H9 (cell line): ENCODE measurements around the gene ZNF407. TPM values are rescaled to one million over a fixed set of nuclear protein-coding genes. Genes with fewer than 3 reads are reported as not detected.

Source experiments
- DNase-seq: peaks from one replicate; pipeline ENCODE4 v3.0.0-alpha.2; 2017
- H2AFZ ChIP-seq: one replicate; pipeline ENCODE4 v1.6.1; 2013; ENCODE audit warnings: mild to moderate bottlenecking, low read length, control low read depth, moderate library complexity
- H2AK5ac ChIP-seq: 2 replicates; pipeline ENCODE4 v1.6.1; 2013; ENCODE audit warnings: low read length, control low read depth, mixed read lengths; ENCODE audit not compliant: insufficient read length
- H2BK120ac ChIP-seq: one replicate; pipeline ENCODE4 v1.6.1; 2013; ENCODE audit warnings: low read depth, mild to moderate bottlenecking, low read length, control low read depth, inconsistent platforms; ENCODE audit not compliant: poor library complexity, severe bottlenecking
- H2BK12ac ChIP-seq: 2 replicates; pipeline ENCODE4 v1.6.1; 2013; ENCODE audit warnings: low read length, control low read depth, mixed read lengths, low read depth; ENCODE audit not compliant: insufficient read length
- H2BK15ac ChIP-seq: 2 replicates; pipeline ENCODE4 v1.6.1; 2013; ENCODE audit warnings: low read depth, low read length, control low read depth
- H2BK20ac ChIP-seq: one replicate; pipeline ENCODE4 v1.6.1; 2013; ENCODE audit warnings: low read depth, mild to moderate bottlenecking, low read length, control low read depth, inconsistent platforms; ENCODE audit not compliant: poor library complexity, severe bottlenecking
- H2BK5ac ChIP-seq: 2 replicates; pipeline ENCODE4 v1.6.1; 2013; ENCODE audit warnings: low read length, control low read depth, mixed read lengths; ENCODE audit not compliant: insufficient read length
- H3K14ac ChIP-seq: 2 replicates; pipeline ENCODE4 v1.6.1; 2013; ENCODE audit warnings: low read length, control low read depth; ENCODE audit not compliant: insufficient read depth
- H3K18ac ChIP-seq: 2 replicates; pipeline ENCODE4 v1.6.1; 2013; ENCODE audit warnings: low read depth, mild to moderate bottlenecking, mixed read lengths, low read length, control low read depth; ENCODE audit not compliant: insufficient read length
- H3K23ac ChIP-seq: 2 replicates; pipeline ENCODE4 v1.6.1; 2013; ENCODE audit warnings: low read length, control low read depth, mixed read lengths, low read depth; ENCODE audit not compliant: insufficient read length
- H3K23me2 ChIP-seq: 2 replicates; pipeline ENCODE4 v1.6.1; 2013; ENCODE audit warnings: low read depth, mild to moderate bottlenecking, mixed read lengths, low read length, control low read depth; ENCODE audit not compliant: insufficient read length, poor library complexity, severe bottlenecking
- H3K27ac ChIP-seq: 2 replicates; pipeline ENCODE4 v1.5.1; 2013; ENCODE audit warnings: low read length, control low read depth, mixed read lengths, low read depth; ENCODE audit not compliant: insufficient read length
- H3K27me3 ChIP-seq: 2 replicates; pipeline ENCODE4 v1.6.1; 2013; ENCODE audit warnings: low read length, control low read depth, inconsistent platforms; ENCODE audit not compliant: insufficient read depth
- H3K4ac ChIP-seq: 2 replicates; pipeline ENCODE4 v1.6.1; 2013; ENCODE audit warnings: low read depth, mild to moderate bottlenecking, control low read depth, inconsistent platforms, low read length, moderate library complexity
- H3K4me1 ChIP-seq: 2 replicates; pipeline ENCODE4 v1.6.1; 2013; ENCODE audit warnings: low read length, control low read depth, inconsistent platforms; ENCODE audit not compliant: insufficient read depth
- H3K4me2 ChIP-seq: 2 replicates; pipeline ENCODE4 v1.6.1; 2013; ENCODE audit warnings: low read length, control low read depth, mixed read lengths; ENCODE audit not compliant: insufficient read length, insufficient read depth
- H3K56ac ChIP-seq: 2 replicates; pipeline ENCODE4 v1.6.1; 2013; ENCODE audit warnings: low read depth, mild to moderate bottlenecking, mixed read lengths, low read length, control low read depth; ENCODE audit not compliant: insufficient read length
- H3K79me1 ChIP-seq: 2 replicates; pipeline ENCODE4 v1.6.1; 2013; ENCODE audit warnings: low read depth, mild to moderate bottlenecking, moderate library complexity, low read length, control low read depth, inconsistent platforms; ENCODE audit not compliant: insufficient read depth, poor library complexity, severe bottlenecking
- H3K79me2 ChIP-seq: 2 replicates; pipeline ENCODE4 v1.6.1; 2013; ENCODE audit warnings: low read length, control low read depth, inconsistent platforms; ENCODE audit not compliant: insufficient read depth
- H3K9ac ChIP-seq: 2 replicates; pipeline ENCODE4 v1.6.1; 2013; ENCODE audit warnings: low read length, control low read depth, mixed read lengths; ENCODE audit not compliant: insufficient read length; ENCODE audit errors: extremely low read depth
- H3K9me3 ChIP-seq: one replicate; pipeline ENCODE4 v1.6.1; 2013; ENCODE audit warnings: low read depth, low read length, inconsistent platforms; ENCODE audit not compliant: control insufficient read depth
- H3T11ph ChIP-seq: one replicate; pipeline ENCODE4 v1.6.1; 2013; ENCODE audit warnings: mild to moderate bottlenecking, low read length, control low read depth, inconsistent platforms
- H4K20me1 ChIP-seq: one replicate; pipeline ENCODE4 v1.6.1; 2013; ENCODE audit not compliant: control insufficient read depth, insufficient read length, insufficient read depth
- H4K5ac ChIP-seq: 2 replicates; pipeline ENCODE4 v1.6.1; 2013; ENCODE audit warnings: low read depth, mild to moderate bottlenecking, mixed read lengths, low read length, control low read depth; ENCODE audit not compliant: insufficient read length
- H4K8ac ChIP-seq: replicated peaks from 2 replicates; pipeline ENCODE4 v1.6.1; 2013; ENCODE audit warnings: low read length, control low read depth, mixed read lengths, low read depth; ENCODE audit not compliant: insufficient read length
- H4K91ac ChIP-seq: 2 replicates; pipeline ENCODE4 v1.6.1; 2013; ENCODE audit warnings: low read depth, mild to moderate bottlenecking, moderate library complexity, mixed read lengths, low read length, control low read depth; ENCODE audit not compliant: insufficient read length
- H3K27ac Mint-ChIP-seq, 3 experiments: 2 replicates in 2 of 3; 3 replicates in 1 of 3; pipeline ENCODE4 v1.8.0; 2020 to 2021; ENCODE audit warnings: mixed read lengths in 3 of 3, mild to moderate bottlenecking in 1 of 3, moderate library complexity in 1 of 3
- H3K27me3 Mint-ChIP-seq: 2 replicates; pipeline ENCODE4 v1.8.0; 2021; ENCODE audit warnings: low read depth, mild to moderate bottlenecking, moderate library complexity, mixed read lengths
- H3K36me3 Mint-ChIP-seq, 3 experiments: 2 replicates in 2 of 3; 3 replicates in 1 of 3; pipeline ENCODE4 v1.8.0; 2020 to 2021; ENCODE audit warnings: low read depth in 3 of 3, mixed read lengths in 3 of 3; ENCODE audit not compliant: insufficient read depth in 1 of 3
- H3K4me1 Mint-ChIP-seq, 2 experiments: 2 replicates each; pipeline ENCODE4 v1.8.0; 2020; ENCODE audit warnings: mixed read lengths in 2 of 2
- H3K4me3 Mint-ChIP-seq, 2 experiments: 2 replicates in 1 of 2; 3 replicates in 1 of 2; pipeline ENCODE4 v1.8.0; 2020 to 2021; ENCODE audit warnings: mild to moderate bottlenecking in 2 of 2, mixed read lengths in 2 of 2, moderate library complexity in 1 of 2
- H3K9me3 Mint-ChIP-seq, 2 experiments: 2 replicates in 1 of 2; 3 replicates in 1 of 2; pipeline ENCODE4 v1.8.0; 2020; ENCODE audit warnings: mild to moderate bottlenecking in 2 of 2, mixed read lengths in 2 of 2, moderate library complexity in 1 of 2
- CTCF ChIP-seq: fragments of 200-600 bp; sonication (generic); conservative IDR thresholded peaks from 3 replicates; pipeline ENCODE4 v1.8.0; 2021; ENCODE audit warnings: antibody characterized with exemption, mild to moderate bottlenecking
- WGBS: extraction: QIAGEN DNeasy Blood & Tissue Kit; methylation state at CpG from one replicate; pipeline ENCODE4 v1.1.7; 2013; ENCODE audit warnings: missing lambda C conversion rate, low lambda C conversion rate, mixed read lengths; ENCODE audit not compliant: insufficient read length; ENCODE audit errors: extremely low coverage; 5-methylcytosine and 5-hydroxymethylcytosine counted together
- total RNA-seq: library from RNA; stranded (reverse); gene quantifications from 2 replicates; pipeline ENCODE4 v1.2.1, GENCODE V29; 2021

ZNF407 gene
- total RNA-seq, 1 experiment from 2014 or later, result 8.7 TPM

- no peak overlapping the region for H2BK20ac ChIP-seq
- no peak overlapping the region for H3K4me3 Mint-ChIP-seq
- no peak overlapping the region for H3K23ac ChIP-seq
- H4K8ac ChIP-seq, result no peak overlapping the region
- no peak for TF ChIP-seq CTCF
- H3K9me3 Mint-ChIP-seq, result peaks cover 5 to 6% of the 10 kb centered on the region in 2 experiments
- no peaks in the 10 kb centered on the region for H3K9me3 ChIP-seq
- H3K27ac ChIP-seq, result no peak overlapping the region
- H3K4me2 ChIP-seq, result no peak overlapping the region
- no peak overlapping the region for H2BK5ac ChIP-seq
- H3K4me1 ChIP-seq, result no peaks in the 10 kb centered on the region
- H3T11ph ChIP-seq, result no peak overlapping the region
- no peaks in the 10 kb centered on the region for H3K23me2 ChIP-seq
- H2AK5ac ChIP-seq, result no peak overlapping the region
- H2BK12ac ChIP-seq, result no peak overlapping the region
- H3K79me2 ChIP-seq, result no peaks in the 10 kb centered on the region
- no peak overlapping the region for H2AFZ ChIP-seq
- no peaks in the 10 kb centered on the region for H4K20me1 ChIP-seq
- H3K36me3 Mint-ChIP-seq, result peaks cover 0 to 3% (median 1%) of the 10 kb centered on the region in 3 experiments; a peak in 2 of 7 replicates
- no peak overlapping the region for H3K9ac ChIP-seq
- no peak overlapping the region for H4K91ac ChIP-seq
- no peaks in the 10 kb centered on the region for H3K79me1 ChIP-seq
- H3K18ac ChIP-seq, result no peak overlapping the region
- no peak overlapping the region for H4K5ac ChIP-seq
- no peaks in the 10 kb centered on the region for H3K27me3 ChIP-seq
- H2BK120ac ChIP-seq, result no peak overlapping the region
- WGBS, result no CpG with 5 or more reads among the region's 11 CpGs
- H3K14ac ChIP-seq, result no peak overlapping the region
- no peak overlapping the region for H2BK15ac ChIP-seq
- no peak overlapping the region for H3K27ac Mint-ChIP-seq
- no peak overlapping the region for H3K56ac ChIP-seq
- DNase-seq, result no peak
- peaks cover 8% of the 10 kb centered on the region for H3K27me3 Mint-ChIP-seq
- H3K4ac ChIP-seq, result no peak overlapping the region
- no peaks in the 10 kb centered on the region; a peak in 1 of 4 replicates for H3K4me1 Mint-ChIP-seq
Observed at GRCh38 chr18:74556126-74556525, 41.5 kb upstream of the ZNF407 start.
